ENCODE measurements around the gene FBXO42.

DNA sequence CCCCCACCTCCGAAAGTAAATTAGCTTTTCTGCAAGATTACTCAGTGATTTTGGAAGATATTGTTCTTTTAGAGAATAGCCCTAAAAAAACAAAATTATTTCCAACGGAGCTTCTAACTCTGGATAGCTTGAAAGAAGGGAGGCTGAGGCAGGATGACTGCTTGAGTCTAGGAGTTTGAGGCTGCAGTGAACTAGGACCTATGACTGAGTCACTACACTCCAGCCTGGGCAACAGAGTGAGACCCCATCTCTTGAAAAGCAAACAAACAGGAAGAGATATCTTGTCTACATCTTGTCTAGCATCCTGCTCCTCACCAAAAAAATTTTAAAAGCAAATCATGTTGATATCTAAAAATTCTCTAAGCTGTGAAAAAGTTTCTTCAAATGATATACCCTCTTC is 73.1 kb downstream of the FBXO42 start:
- TF ChIP-seq, protein P1, sequence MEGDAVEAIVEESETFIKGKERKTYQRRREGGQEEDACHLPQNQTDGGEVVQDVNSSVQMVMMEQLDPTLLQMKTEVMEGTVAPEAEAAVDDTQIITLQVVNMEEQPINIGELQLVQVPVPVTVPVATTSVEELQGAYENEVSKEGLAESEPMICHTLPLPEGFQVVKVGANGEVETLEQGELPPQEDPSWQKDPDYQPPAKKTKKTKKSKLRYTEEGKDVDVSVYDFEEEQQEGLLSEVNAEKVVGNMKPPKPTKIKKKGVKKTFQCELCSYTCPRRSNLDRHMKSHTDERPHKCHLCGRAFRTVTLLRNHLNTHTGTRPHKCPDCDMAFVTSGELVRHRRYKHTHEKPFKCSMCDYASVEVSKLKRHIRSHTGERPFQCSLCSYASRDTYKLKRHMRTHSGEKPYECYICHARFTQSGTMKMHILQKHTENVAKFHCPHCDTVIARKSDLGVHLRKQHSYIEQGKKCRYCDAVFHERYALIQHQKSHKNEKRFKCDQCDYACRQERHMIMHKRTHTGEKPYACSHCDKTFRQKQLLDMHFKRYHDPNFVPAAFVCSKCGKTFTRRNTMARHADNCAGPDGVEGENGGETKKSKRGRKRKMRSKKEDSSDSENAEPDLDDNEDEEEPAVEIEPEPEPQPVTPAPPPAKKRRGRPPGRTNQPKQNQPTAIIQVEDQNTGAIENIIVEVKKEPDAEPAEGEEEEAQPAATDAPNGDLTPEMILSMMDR (conservative IDR thresholded peaks at IDR 0.05) = no peak
- no peak for TF ChIP-seq EZH2 (IDR thresholded peaks at IDR 0.05; ENCODE audit: low read depth)

Data from PC-9 (cell line).